ENCODE measurements around the gene LY9. TPM values are rescaled to one million over a fixed set of nuclear protein-coding genes. Genes with fewer than 3 reads are reported as not detected.

Gene LY9
- polyA plus RNA-seq, 3 donors = 1.4 to 2.7 (median 1.7) TPM

DNA sequence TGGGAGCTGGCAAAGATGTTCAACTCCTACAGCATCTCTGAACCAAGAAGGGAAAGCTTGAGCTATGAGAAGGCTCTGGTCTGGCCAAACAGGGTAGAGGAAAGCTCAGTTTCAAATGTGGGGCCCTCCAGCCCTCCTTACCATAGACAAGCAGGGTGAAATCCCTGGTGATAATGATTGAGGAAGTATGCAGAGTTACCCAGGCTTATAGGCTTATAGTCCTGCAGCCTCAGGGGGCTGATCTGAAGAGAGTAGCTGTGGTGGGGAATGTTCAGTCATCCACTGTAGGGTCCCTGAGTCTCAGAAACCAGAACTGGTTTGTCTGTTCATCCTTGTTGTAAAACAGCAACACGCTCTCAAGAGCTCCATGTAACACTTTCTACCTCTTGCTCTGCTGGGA is 19.8 kb upstream of the LY9 start:
- no peaks in the 10 kb centered on the region for H3K9me3 Mint-ChIP-seq
- Histone ChIP-seq H3K36me3 (replicated peaks in 1 of 2; ENCODE audit: control insufficient read depth in 1 of 2, insufficient read depth in 2 of 2, low read length in 2 of 2) (no peaks in the 10 kb centered on the region), H3K9me3 (replicated peaks in 1 of 2; ENCODE audit: control insufficient read depth in 1 of 2, insufficient read depth in 1 of 2, low read length in 2 of 2) (no peaks in the 10 kb centered on the region), H3K4me2 (replicated peaks; ENCODE audit: extremely low read depth, low read length, poor library complexity, severe bottlenecking) (no peak overlapping the region), H3K4me3 (replicated peaks in 1 of 3; ENCODE audit: low read depth in 2 of 3, low read length in 3 of 3) (no peak overlapping the region), H3K4me1 (ENCODE audit: control insufficient read depth in 1 of 2, insufficient read depth in 2 of 2, low read length in 2 of 2) (peaks cover 7 to 10% of the 10 kb centered on the region in 2 donors), H3K9ac (ENCODE audit: insufficient read depth, low read length, poor library complexity, severe bottlenecking) (no peak overlapping the region), H3K27me3 (ENCODE audit: control insufficient read depth in 2 of 2, insufficient read depth in 2 of 2, low read length in 2 of 2) (no peaks in the 10 kb centered on the region), H3K79me2 (ENCODE audit: insufficient read depth, low read length) (no peaks in the 10 kb centered on the region), H2AFZ (ENCODE audit: insufficient read depth, low read depth, low read length, poor library complexity, severe bottlenecking) (no peak overlapping the region), H3K27ac (ENCODE audit: low read depth in 1 of 2, low read length in 2 of 2) (no peak overlapping the region), H4K20me1 (ENCODE audit: insufficient read depth, low read length) (no peaks in the 10 kb centered on the region)
- no peak overlapping the region for H3K4me3 Mint-ChIP-seq
- no peak for DNase-seq
- H3K27me3 Mint-ChIP-seq (ENCODE audit: low read depth in 3 of 3) = peaks cover 0 to 2% (median 0%) of the 10 kb centered on the region in 3 donors
- 100% methylated on average over 1 of the region's 1 CpG for WGBS (ENCODE audit: insufficient coverage)
- peaks cover 13% of the 10 kb centered on the region for H3K4me1 Mint-ChIP-seq
- intact Hi-C loops (cut with micrococcal nuclease) = loop anchor here in 1 of 2 donors (5.0 kb wide), 1 partner anchor 176 kb away; the partner anchor contains the start of gene ITLN2
- no peaks in the 10 kb centered on the region for H3K36me3 Mint-ChIP-seq
- no peak overlapping the region for H3K27ac Mint-ChIP-seq
- TF ChIP-seq, protein P1, sequence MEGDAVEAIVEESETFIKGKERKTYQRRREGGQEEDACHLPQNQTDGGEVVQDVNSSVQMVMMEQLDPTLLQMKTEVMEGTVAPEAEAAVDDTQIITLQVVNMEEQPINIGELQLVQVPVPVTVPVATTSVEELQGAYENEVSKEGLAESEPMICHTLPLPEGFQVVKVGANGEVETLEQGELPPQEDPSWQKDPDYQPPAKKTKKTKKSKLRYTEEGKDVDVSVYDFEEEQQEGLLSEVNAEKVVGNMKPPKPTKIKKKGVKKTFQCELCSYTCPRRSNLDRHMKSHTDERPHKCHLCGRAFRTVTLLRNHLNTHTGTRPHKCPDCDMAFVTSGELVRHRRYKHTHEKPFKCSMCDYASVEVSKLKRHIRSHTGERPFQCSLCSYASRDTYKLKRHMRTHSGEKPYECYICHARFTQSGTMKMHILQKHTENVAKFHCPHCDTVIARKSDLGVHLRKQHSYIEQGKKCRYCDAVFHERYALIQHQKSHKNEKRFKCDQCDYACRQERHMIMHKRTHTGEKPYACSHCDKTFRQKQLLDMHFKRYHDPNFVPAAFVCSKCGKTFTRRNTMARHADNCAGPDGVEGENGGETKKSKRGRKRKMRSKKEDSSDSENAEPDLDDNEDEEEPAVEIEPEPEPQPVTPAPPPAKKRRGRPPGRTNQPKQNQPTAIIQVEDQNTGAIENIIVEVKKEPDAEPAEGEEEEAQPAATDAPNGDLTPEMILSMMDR (IDR thresholded peaks at IDR 0.05) = no peak

DNA sequence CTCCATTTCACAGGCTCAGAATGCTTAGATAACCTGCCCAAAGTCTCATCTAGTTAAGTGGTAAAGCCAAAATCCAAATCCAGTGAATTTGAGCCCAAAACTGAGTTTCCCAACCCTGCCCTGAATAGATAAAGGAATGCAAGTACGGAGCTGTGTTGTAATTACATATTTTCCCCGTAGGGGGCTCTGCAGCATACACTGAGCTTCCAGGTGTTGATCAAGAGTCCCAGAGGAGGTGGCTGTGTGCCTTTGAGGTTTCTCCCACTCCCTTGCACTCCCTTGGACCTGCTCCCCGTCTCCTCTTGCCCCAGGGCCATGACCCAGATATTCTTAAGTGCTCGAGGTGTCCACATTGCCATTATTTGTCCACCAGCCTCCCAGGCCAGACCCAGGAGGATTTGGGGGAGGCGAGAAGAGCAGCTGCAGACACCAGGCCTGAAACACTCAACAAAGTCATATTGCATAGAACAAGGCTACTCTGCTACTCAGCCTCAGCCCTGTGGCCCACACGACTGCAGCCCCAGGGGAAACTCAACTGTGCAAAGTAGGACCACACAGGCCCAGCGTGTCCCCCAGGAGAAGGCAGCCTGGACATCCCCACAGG is 18.4 kb upstream of the LY9 start:
- Histone ChIP-seq H3K9me3 (replicated peaks in 1 of 2; ENCODE audit: control insufficient read depth in 1 of 2, insufficient read depth in 1 of 2, low read length in 2 of 2) (no peaks in the 10 kb centered on the region), H3K27me3 (ENCODE audit: control insufficient read depth in 2 of 2, insufficient read depth in 2 of 2, low read length in 2 of 2) (no peaks in the 10 kb centered on the region), H3K9ac (ENCODE audit: insufficient read depth, low read length, poor library complexity, severe bottlenecking) (no peak overlapping the region), H3K27ac (ENCODE audit: low read depth in 1 of 2, low read length in 2 of 2) (no peak overlapping the region), H3K4me1 (ENCODE audit: control insufficient read depth in 1 of 2, insufficient read depth in 2 of 2, low read length in 2 of 2) (peaks cover 20 to 24% of the 10 kb centered on the region in 2 donors), H3K79me2 (ENCODE audit: insufficient read depth, low read length) (no peaks in the 10 kb centered on the region), H4K20me1 (ENCODE audit: insufficient read depth, low read length) (no peaks in the 10 kb centered on the region), H3K4me2 (replicated peaks; ENCODE audit: extremely low read depth, low read length, poor library complexity, severe bottlenecking) (no peak overlapping the region), H3K4me3 (replicated peaks in 1 of 3; ENCODE audit: low read depth in 2 of 3, low read length in 3 of 3) (no peak overlapping the region), H3K36me3 (replicated peaks in 1 of 2; ENCODE audit: control insufficient read depth in 1 of 2, insufficient read depth in 2 of 2, low read length in 2 of 2) (no peaks in the 10 kb centered on the region), H2AFZ (ENCODE audit: insufficient read depth, low read depth, low read length, poor library complexity, severe bottlenecking) (no peak overlapping the region)
- DNase-seq = peak in 2 of 3 donors; percentile 47 to 49
- intact Hi-C loops (cut with micrococcal nuclease) = loop anchor here in 1 of 2 donors (5.0 kb wide), 1 partner anchor 175 kb away; the partner anchor contains the start of gene ITLN2
- WGBS (ENCODE audit: insufficient coverage) = 78% methylated on average over 5 of the region's 7 CpGs
- H3K9me3 Mint-ChIP-seq = no peaks in the 10 kb centered on the region
- no peak overlapping the region for H3K27ac Mint-ChIP-seq
- H3K27me3 Mint-ChIP-seq (ENCODE audit: low read depth in 3 of 3) = peaks cover 0 to 2% (median 0%) of the 10 kb centered on the region in 3 donors
- H3K4me1 Mint-ChIP-seq = peaks cover 26% of the 10 kb centered on the region
- no peak overlapping the region for H3K4me3 Mint-ChIP-seq
- TF ChIP-seq, protein P1 (IDR thresholded peaks at IDR 0.05) = peak; percentile 75
- H3K36me3 Mint-ChIP-seq = no peaks in the 10 kb centered on the region

Data from CD14-positive monocyte (primary cell).